HFFc6 (cell line): ENCODE results near the gene ERP29. TPM values are rescaled to one million over a fixed set of nuclear protein-coding genes. Genes with fewer than 3 reads are reported as not detected.

Source experiments
- DNase-seq: peaks from one replicate; pipeline ENCODE4 v3.0.0-alpha.2; 2018
- H3K27ac Mint-ChIP-seq: 2 replicates; pipeline ENCODE4 v1.8.0; 2020; ENCODE audit warnings: mild to moderate bottlenecking, mixed read lengths
- H3K27me3 Mint-ChIP-seq: 2 replicates; pipeline ENCODE4 v1.8.0; 2021; ENCODE audit warnings: mild to moderate bottlenecking, moderate library complexity, mixed read lengths; ENCODE audit not compliant: insufficient read depth
- H3K36me3 Mint-ChIP-seq: 2 replicates; pipeline ENCODE4 v1.8.0; 2021; ENCODE audit warnings: low read depth, mixed read lengths
- H3K4me1 Mint-ChIP-seq: 2 replicates; pipeline ENCODE4 v1.8.0; 2020; ENCODE audit warnings: low read depth, mixed read lengths
- H3K4me3 Mint-ChIP-seq: 2 replicates; pipeline ENCODE4 v1.8.0; 2020; ENCODE audit warnings: mild to moderate bottlenecking, moderate library complexity, mixed read lengths
- H3K9me3 Mint-ChIP-seq: 2 replicates; pipeline ENCODE4 v1.8.0; 2020; ENCODE audit warnings: mild to moderate bottlenecking, mixed read lengths
- CTCF ChIP-seq: fragments of 200-600 bp; sonication (generic); IDR thresholded peaks from 2 replicates; pipeline ENCODE4 v1.5.0; 2021; ENCODE audit warnings: antibody characterized with exemption, mild to moderate bottlenecking
- microRNA-seq: library from miRNA; unstranded; fragments of <30 nt; microRNA quantifications from one replicate; pipeline ENCODE4, GENCODE V29; 2019
- total RNA-seq, 6 experiments: library from RNA; stranded (reverse); fragmentation: NEBNext Ultra II Directional; extraction: Animal tissue kit (Norgen Biotek cat#: 25700); gene quantifications; 2 replicates in 1 of 6; 3 replicates in 5 of 6; pipeline ENCODE4 v1.2.3, GENCODE V29; 2021

Gene ERP29
- total RNA-seq, 6 experiments from 2014 or later = 84.2 to 94.7 (median 88.4) TPM

- no peak for TF ChIP-seq CTCF
- no peak overlapping the region for H3K4me3 Mint-ChIP-seq
- peaks cover 19% of the 10 kb centered on the region; the same call in 1 of the 2 replicates for H3K36me3 Mint-ChIP-seq
- no peak overlapping the region for H3K27ac Mint-ChIP-seq
- no peaks in the 10 kb centered on the region for H3K9me3 Mint-ChIP-seq
- H3K4me1 Mint-ChIP-seq = no peaks in the 10 kb centered on the region
- no peaks in the 10 kb centered on the region for H3K27me3 Mint-ChIP-seq
- no peak for DNase-seq
Measured at GRCh38 chr12:112061137-112061536, 47.9 kb downstream of the ERP29 start.

DNA sequence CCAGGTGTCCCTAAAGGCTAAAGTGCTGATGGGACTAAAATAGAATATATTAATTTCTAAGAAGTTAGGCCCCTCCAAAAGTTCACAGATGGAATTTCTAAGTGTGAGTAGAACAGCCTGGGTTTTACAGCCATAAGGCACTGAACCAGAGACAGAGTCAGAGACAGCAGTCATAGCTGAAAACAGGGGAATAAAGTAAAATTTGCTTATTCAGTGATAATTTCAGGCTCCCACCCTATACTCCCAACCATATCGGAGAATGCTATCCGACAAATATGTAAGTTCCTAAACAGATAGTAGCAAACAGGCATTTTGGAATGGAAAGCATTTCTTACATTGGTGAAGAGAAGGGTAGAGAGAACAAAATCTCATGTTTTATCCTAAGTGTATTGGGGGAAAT, 50.0 kb downstream of the ERP29 start:
- no peaks in the 10 kb centered on the region for H3K9me3 Mint-ChIP-seq
- no peak overlapping the region for H3K27ac Mint-ChIP-seq
- H3K36me3 Mint-ChIP-seq = peaks cover 23% of the 10 kb centered on the region; the same call in 1 of the 2 replicates
- H3K4me1 Mint-ChIP-seq = no peaks in the 10 kb centered on the region
- no peak overlapping the region for H3K4me3 Mint-ChIP-seq
- TF ChIP-seq CTCF = no peak
- DNase-seq = no peak
- no peaks in the 10 kb centered on the region for H3K27me3 Mint-ChIP-seq

GRCh38 chr12:112066566-112066965, 53.3 kb downstream of the ERP29 start:
- Mint-ChIP-seq H3K36me3 (peaks cover 36% of the 10 kb centered on the region; the same call in 1 of the 2 replicates), H3K27ac (no peak overlapping the region; the same call in 1 of the 2 replicates), H3K4me3 (no peak overlapping the region), H3K27me3 (peaks cover 2% of the 10 kb centered on the region; the same call in 1 of the 2 replicates), H3K4me1 (no peaks in the 10 kb centered on the region), H3K9me3 (no peaks in the 10 kb centered on the region)
- DNase-seq = no peak
- TF ChIP-seq CTCF = no peak

Small RNAs within 50 kb of the gene (microRNA-seq; reads per million reads assigned to microRNA genes)
- gene MIR3657 = not detected

Other genes starting within 250 kb of the ERP29 start
- gene ALDH2, start 246.5 kb upstream of the ERP29 start, total RNA-seq = 10 to 100 TPM; 12.1 to 43.3 (median 15.8) TPM
- 10 to 100 TPM; 31.2 to 36.7 (median 34.1) TPM for gene MAPKAPK5, start 171.2 kb upstream of the ERP29 start, total RNA-seq
- 1 to 10 TPM; 3.9 to 5.5 (median 4.8) TPM for gene TMEM116, start 261 bp upstream of the ERP29 start, total RNA-seq
- gene NAA25, start 95.4 kb downstream of the ERP29 start, total RNA-seq = 10 to 100 TPM; 21.2 to 26.8 (median 23.8) TPM
- 10 to 100 TPM; 22.8 to 25.1 (median 24.0) TPM for gene TRAFD1, start 112.1 kb downstream of the ERP29 start, total RNA-seq